ENCODE results near the gene CFAP57.

- TF ChIP-seq POLR2A (IDR thresholded peaks at IDR 0.05; ENCODE audit: low read depth, low read length): no peak
- TF ChIP-seq TAF1 (IDR thresholded peaks at IDR 0.05; ENCODE audit: borderline replicate concordance, low read depth, low read length): no peak
- no peak for TF ChIP-seq POLR2AphosphoS5 (IDR thresholded peaks at IDR 0.05; ENCODE audit: low read depth, low read length)
Observed at GRCh38 chr1:43293176-43293575, 121.0 kb downstream of the CFAP57 start.
